ENCODE data around the gene LAMC3.

Gene LAMC3

GRCh38 chr9:131006601-131007000 is 2.4 kb upstream of the LAMC3 start:
- TF ChIP-seq ZNF274 (IDR thresholded peaks at IDR 0.05; ENCODE audit: low read depth, low read length) = no peak
- no peak overlapping the region for H3K4me3 ChIP-seq (ENCODE audit: low read length)

DNA sequence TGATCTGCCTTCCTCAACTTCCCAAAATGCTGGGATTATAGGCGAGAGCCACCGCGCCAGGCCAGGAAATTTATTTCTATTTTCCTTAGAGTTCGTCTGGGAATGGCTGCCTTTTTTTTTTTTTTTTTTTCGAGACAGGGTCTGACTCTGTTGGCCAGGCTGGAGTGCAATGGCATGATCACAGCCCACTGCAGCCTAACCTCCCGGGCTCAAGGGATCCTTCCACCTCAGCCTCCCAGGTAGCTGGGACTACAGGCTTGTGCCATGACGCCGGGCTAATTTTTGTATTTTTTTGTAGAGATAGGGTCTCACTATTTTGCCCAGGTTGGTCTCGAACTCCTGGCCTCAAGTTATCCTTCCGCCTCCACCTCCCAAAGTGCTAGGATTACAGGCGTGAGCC is 888 bp upstream of the LAMC3 start:
- no peak for TF ChIP-seq ZNF274 (IDR thresholded peaks at IDR 0.05; ENCODE audit: low read depth, low read length)
- no peak overlapping the region for H3K4me3 ChIP-seq (ENCODE audit: low read length)

GRCh38 chr9:131008563-131008908 is 438 bp upstream of the LAMC3 start:
- TF ChIP-seq ZNF274 (IDR thresholded peaks at IDR 0.05; ENCODE audit: low read depth, low read length) = no peak
- no peak overlapping the region for H3K4me3 ChIP-seq (ENCODE audit: low read length)

GRCh38 chr9:131010482-131011273 is 1.7 kb downstream of the LAMC3 start:
- H3K4me3 ChIP-seq (ENCODE audit: low read length) = no peak overlapping the region
- no peak for TF ChIP-seq ZNF274 (IDR thresholded peaks at IDR 0.05; ENCODE audit: low read depth, low read length)

GRCh38 chr9:131011274-131012022 is 2.5 kb downstream of the LAMC3 start:
- no peak overlapping the region for H3K4me3 ChIP-seq (ENCODE audit: low read length)
- no peak for TF ChIP-seq ZNF274 (IDR thresholded peaks at IDR 0.05; ENCODE audit: low read depth, low read length)

DNA sequence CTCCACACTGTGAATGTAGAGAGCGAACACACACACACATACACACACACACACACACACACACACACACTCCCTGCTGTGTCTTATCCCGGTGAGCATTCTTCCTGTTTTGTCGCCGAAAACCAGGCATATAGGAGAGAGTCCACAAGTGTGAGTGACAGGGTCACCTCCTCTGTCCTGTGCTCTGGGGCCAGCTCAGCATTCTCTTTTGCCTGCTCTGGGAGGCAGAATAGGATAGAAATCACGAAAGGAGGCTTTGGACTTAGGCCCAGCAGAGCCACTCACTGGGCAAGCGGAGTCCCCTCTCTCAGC is 3.0 kb downstream of the LAMC3 start:
- no peak for TF ChIP-seq ZNF274 (IDR thresholded peaks at IDR 0.05; ENCODE audit: low read depth, low read length)
- H3K4me3 ChIP-seq (ENCODE audit: low read length) = no peak overlapping the region

DNA sequence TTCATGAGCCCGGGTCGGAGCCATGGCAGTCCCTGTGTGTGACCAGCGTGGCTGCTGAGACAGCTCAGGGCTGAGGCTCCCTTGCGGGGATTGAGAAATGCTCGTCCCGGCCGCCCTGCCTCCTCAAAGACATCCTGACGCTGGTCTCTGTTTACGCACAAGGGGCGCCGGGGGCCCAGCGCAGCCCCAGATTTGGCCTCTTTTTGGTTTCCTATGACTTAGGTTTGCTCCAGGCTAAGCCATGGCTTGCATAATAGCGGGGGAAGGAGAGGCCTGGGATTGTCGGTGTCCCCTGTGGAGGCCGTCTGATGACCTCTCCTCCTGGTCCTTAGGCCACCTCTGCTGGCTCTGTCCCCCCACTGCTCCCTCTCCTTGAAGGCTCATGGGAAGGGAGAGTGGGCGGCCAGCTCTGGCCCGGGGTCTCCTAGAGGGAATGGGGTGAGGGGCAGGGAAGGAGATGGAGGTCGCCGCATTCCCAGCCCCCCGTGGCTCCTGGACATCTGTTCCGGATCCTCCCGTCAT is 3.5 kb downstream of the LAMC3 start:
- H3K4me3 ChIP-seq (ENCODE audit: low read length) = no peak overlapping the region
- TF ChIP-seq ZNF274 (IDR thresholded peaks at IDR 0.05; ENCODE audit: low read depth, low read length) = no peak

DNA sequence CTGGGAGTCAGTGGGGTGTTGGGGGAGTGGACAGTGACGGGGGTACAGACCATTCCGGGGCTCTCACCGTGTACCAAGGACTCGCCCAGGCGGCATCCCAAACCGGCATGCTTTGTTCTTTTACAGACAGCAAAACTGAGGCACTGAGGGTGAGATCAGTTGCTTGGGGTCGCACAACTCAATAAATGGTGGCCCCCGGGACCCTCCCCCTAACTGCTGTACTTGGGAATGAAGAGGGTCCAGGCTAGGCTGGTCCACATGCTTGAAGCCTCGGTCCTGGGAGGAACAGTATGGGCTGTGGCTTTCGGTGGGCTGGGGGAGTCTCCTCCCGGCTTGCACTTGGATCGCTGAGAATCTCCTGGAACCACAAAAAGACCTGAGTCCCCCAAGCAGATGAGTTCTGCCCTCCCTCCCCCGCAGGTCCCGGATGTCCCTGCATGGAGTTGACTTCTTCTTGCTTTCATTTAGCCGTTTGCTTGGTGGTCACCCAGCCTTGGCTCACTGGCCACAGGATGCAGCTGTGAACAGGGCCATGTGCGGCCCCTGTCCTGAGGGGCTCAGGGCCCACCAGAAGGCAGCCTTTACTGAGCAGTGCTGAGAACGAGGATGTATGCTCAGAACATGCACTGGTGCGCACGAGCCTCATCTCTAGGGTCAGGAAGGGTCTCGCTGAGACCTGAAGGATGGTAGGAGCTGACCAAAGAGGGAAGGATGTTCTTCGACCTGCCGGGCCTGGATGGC is 4.2 kb downstream of the LAMC3 start:
- H3K4me3 ChIP-seq (ENCODE audit: low read length) = no peak overlapping the region
- TF ChIP-seq ZNF274 (IDR thresholded peaks at IDR 0.05; ENCODE audit: low read depth, low read length) = no peak

- no peak for TF ChIP-seq ZNF274 (IDR thresholded peaks at IDR 0.05; ENCODE audit: low read depth, low read length)
- H3K4me3 ChIP-seq (ENCODE audit: low read length) = no peak overlapping the region
These were observed 5.0 kb downstream of the LAMC3 start for GRCh38 chr9:131013771-131014676.

DNA sequence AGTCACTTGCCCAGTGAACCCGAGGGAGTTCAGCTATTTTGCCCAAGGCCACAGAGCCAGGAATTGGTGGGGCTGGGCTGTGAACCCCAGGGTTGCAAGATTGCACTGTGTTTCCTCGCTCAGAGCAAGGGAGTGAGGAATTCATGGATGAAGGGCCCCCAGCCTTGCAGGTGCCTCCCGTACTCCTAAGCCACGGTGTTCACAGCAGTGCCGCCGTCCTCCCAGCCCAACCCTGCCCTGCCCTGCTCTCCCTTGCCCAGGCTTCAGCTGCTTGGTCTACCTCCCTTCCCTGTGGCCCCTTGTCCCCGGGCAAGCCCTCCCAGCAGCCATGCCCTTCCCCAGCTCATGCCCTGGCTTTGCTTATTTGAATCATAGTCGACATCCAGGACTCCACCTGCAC is 6.1 kb downstream of the LAMC3 start:
- H3K4me3 ChIP-seq (ENCODE audit: low read length) = no peak overlapping the region
- no peak for TF ChIP-seq ZNF274 (IDR thresholded peaks at IDR 0.05; ENCODE audit: low read depth, low read length)

GRCh38 chr9:131015876-131016397 is 7.0 kb downstream of the LAMC3 start:
- no peak for TF ChIP-seq ZNF274 (IDR thresholded peaks at IDR 0.05; ENCODE audit: low read depth, low read length)

DNA sequence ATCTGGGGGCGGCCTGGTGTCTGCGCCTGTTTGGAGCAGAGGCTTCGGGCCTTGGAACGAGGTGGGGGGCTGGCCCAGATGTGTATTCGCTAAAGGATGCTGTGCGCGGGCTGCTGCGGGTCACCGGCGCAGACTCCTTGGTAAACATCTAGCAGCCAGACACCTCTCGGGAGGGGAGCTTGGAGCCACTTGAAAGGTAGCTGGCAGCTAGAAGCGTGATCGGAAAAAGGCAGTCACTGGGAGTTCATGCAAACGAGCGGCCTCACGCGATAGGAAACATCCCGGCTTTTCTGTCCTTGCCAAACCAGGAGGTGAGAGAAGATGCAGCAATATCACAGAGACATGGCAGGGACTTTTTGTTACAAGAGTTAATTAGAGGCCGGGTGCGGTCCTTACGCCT is 8.1 kb downstream of the LAMC3 start:
- H3K4me3 ChIP-seq (ENCODE audit: low read length) = no peak overlapping the region
- TF ChIP-seq ZNF274 (IDR thresholded peaks at IDR 0.05; ENCODE audit: low read depth, low read length) = no peak

More at GRCh38 chr9:131015876-131016397, 7.0 kb downstream of the LAMC3 start:
- H3K4me3 ChIP-seq (ENCODE audit: low read length) = no peak overlapping the region

GRCh38 chr9:131018621-131019020 is 9.6 kb downstream of the LAMC3 start:
- H3K4me3 ChIP-seq (ENCODE audit: low read length) = no peak overlapping the region
- TF ChIP-seq ZNF274 (IDR thresholded peaks at IDR 0.05; ENCODE audit: low read depth, low read length) = no peak
